ENCODE data around the gene TCL1B. TPM values are rescaled to one million over a fixed set of nuclear protein-coding genes. Genes with fewer than 3 reads are reported as not detected.

Gene TCL1B
- total RNA-seq, 1 experiment from 2014 or later = not detected

DNA sequence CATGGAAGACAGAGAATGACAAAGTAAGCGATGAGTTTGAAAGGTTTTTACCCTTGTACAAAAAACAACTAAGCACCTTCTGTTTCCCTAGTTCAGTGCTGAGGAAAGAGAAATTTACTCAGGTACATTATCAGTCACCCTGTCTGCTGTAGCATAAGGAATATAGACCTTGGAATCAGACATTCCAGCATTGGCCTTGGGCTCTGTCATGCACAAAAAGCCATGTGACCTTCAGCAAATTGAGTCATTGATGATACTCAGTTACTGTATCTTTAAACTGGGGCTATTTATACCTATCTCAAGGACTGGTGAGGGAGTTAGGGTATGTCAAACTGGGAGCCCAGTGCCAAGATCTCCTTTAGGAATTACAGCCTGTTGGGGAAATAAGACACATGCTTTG, 47.0 kb downstream of the TCL1B start:
- no peaks in the 10 kb centered on the region for H3K9me3 Mint-ChIP-seq (ENCODE audit: unreplicated experiment)
- TF ChIP-seq, protein P1, sequence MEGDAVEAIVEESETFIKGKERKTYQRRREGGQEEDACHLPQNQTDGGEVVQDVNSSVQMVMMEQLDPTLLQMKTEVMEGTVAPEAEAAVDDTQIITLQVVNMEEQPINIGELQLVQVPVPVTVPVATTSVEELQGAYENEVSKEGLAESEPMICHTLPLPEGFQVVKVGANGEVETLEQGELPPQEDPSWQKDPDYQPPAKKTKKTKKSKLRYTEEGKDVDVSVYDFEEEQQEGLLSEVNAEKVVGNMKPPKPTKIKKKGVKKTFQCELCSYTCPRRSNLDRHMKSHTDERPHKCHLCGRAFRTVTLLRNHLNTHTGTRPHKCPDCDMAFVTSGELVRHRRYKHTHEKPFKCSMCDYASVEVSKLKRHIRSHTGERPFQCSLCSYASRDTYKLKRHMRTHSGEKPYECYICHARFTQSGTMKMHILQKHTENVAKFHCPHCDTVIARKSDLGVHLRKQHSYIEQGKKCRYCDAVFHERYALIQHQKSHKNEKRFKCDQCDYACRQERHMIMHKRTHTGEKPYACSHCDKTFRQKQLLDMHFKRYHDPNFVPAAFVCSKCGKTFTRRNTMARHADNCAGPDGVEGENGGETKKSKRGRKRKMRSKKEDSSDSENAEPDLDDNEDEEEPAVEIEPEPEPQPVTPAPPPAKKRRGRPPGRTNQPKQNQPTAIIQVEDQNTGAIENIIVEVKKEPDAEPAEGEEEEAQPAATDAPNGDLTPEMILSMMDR (IDR thresholded peaks at IDR 0.05; ENCODE audit: insufficient read depth in 1 of 2, low read depth in 1 of 2, low read length in 1 of 2, severe bottlenecking in 1 of 2, unreplicated experiment in 1 of 2) = no peak
- ChIA-PET POLR2A (no interaction called here), CTCF (no interaction called here)
- no peaks in the 10 kb centered on the region for H3K27me3 ChIP-seq (replicated peaks; ENCODE audit: control insufficient read depth, insufficient read depth, low read length)
- BruUV-seq (replicated peaks) = no TSS peak
- no peak overlapping the region for H3K27ac Mint-ChIP-seq (ENCODE audit: unreplicated experiment)
- no peaks in the 10 kb centered on the region for H3K4me1 Mint-ChIP-seq (ENCODE audit: low read depth, unreplicated experiment)
- H3K36me3 ChIP-seq (ENCODE audit: control insufficient read depth, insufficient read depth, low read length) = no peaks in the 10 kb centered on the region
- H3K4me3 Mint-ChIP-seq (ENCODE audit: unreplicated experiment) = no peak overlapping the region
- H3K4me3 ChIP-seq (ENCODE audit: low read depth, low read length) = no peak overlapping the region
- H3K27me3 Mint-ChIP-seq (ENCODE audit: insufficient read depth, unreplicated experiment) = peaks cover 17% of the 10 kb centered on the region
- no peaks in the 10 kb centered on the region for H3K9me3 ChIP-seq
- DNase-seq = no peak
- H3K4me1 ChIP-seq = no peaks in the 10 kb centered on the region
- intact Hi-C loops (cut with micrococcal nuclease; ENCODE audit: unreplicated experiment) = no loop called here
- no peaks in the 10 kb centered on the region for H3K36me3 Mint-ChIP-seq (ENCODE audit: insufficient read depth, unreplicated experiment)

DNA sequence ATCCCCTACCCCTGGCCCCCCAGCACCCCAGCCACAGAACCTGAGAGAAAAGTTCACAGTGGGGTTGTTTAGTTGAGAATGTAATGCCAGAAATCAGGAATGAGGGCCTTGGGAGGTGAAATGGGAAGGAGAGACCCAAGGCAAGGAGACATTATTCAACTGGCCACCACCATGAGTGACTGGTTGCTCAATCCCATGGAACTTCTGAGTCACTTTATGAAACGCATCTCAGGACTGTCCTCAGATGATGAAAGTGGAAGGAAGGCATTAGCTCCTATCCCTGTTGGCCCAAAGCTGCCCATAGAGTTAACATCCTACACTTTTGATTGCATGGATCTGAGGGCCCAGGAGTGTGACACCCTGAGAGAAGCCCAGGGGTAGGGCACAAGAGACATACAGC, 53.1 kb downstream of the TCL1B start:
- no peak for DNase-seq
- TF ChIP-seq, protein P1 (IDR thresholded peaks at IDR 0.05; ENCODE audit: insufficient read depth in 1 of 2, low read depth in 1 of 2, low read length in 1 of 2, severe bottlenecking in 1 of 2, unreplicated experiment in 1 of 2) = no peak
- H3K36me3 Mint-ChIP-seq (ENCODE audit: insufficient read depth, unreplicated experiment) = no peaks in the 10 kb centered on the region
- no peaks in the 10 kb centered on the region for H3K36me3 ChIP-seq (ENCODE audit: control insufficient read depth, insufficient read depth, low read length)
- no peaks in the 10 kb centered on the region for H3K9me3 ChIP-seq
- ChIA-PET POLR2A (no interaction called here), CTCF (no interaction called here)
- no peak overlapping the region for H3K4me3 Mint-ChIP-seq (ENCODE audit: unreplicated experiment)
- no peaks in the 10 kb centered on the region for H3K4me1 ChIP-seq
- no peaks in the 10 kb centered on the region; the same call in 1 of the 2 replicates for H3K27me3 ChIP-seq (replicated peaks; ENCODE audit: control insufficient read depth, insufficient read depth, low read length)
- H3K4me1 Mint-ChIP-seq (ENCODE audit: low read depth, unreplicated experiment) = no peaks in the 10 kb centered on the region
- peaks cover 5% of the 10 kb centered on the region for H3K27me3 Mint-ChIP-seq (ENCODE audit: insufficient read depth, unreplicated experiment)
- BruUV-seq (replicated peaks) = no TSS peak
- H3K9me3 Mint-ChIP-seq (ENCODE audit: unreplicated experiment) = peaks cover 10% of the 10 kb centered on the region
- intact Hi-C loops (cut with micrococcal nuclease; ENCODE audit: unreplicated experiment) = no loop called here
- no peak overlapping the region for H3K4me3 ChIP-seq (ENCODE audit: low read depth, low read length)
- no peak overlapping the region for H3K27ac Mint-ChIP-seq (ENCODE audit: unreplicated experiment)

DNA sequence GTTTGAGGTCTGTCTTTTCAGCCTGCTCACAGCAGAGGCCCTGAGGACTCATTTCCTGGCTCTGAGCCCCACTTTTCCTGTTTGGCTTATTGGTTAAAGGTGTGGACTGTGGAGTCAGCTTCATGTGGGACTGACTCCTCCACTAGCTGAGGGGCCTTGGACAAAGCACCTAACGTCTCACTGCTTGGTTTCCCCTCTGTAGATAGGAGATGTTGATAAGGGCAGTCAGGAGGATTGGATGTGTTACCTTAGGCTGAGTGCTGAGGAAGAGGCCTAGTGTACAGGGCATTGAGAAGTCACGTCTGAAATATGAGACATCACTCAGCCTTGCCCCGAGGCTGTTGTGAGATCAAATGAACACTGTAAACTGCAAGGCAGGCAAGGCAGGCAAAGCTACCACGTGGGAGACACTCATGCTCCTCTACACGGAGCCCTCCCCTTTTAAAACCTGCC, 54.8 kb downstream of the TCL1B start:
- intact Hi-C loops (cut with micrococcal nuclease; ENCODE audit: unreplicated experiment) = no loop called here
- BruUV-seq (replicated peaks) = no TSS peak
- CTCF ChIA-PET = no interaction called here
- Mint-ChIP-seq H3K4me3 (ENCODE audit: unreplicated experiment) (no peak overlapping the region), H3K27me3 (ENCODE audit: insufficient read depth, unreplicated experiment) (peaks cover 5% of the 10 kb centered on the region), H3K27ac (ENCODE audit: unreplicated experiment) (no peak overlapping the region), H3K36me3 (ENCODE audit: insufficient read depth, unreplicated experiment) (no peaks in the 10 kb centered on the region), H3K4me1 (ENCODE audit: low read depth, unreplicated experiment) (no peaks in the 10 kb centered on the region), H3K9me3 (ENCODE audit: unreplicated experiment) (peaks cover 10% of the 10 kb centered on the region)
- Histone ChIP-seq H3K36me3 (ENCODE audit: control insufficient read depth, insufficient read depth, low read length) (no peaks in the 10 kb centered on the region), H3K4me1 (no peaks in the 10 kb centered on the region), H3K27me3 (replicated peaks; ENCODE audit: control insufficient read depth, insufficient read depth, low read length) (no peaks in the 10 kb centered on the region; the same call in 1 of the 2 replicates), H3K4me3 (ENCODE audit: low read depth, low read length) (no peak overlapping the region), H3K9me3 (no peaks in the 10 kb centered on the region)
- peak in 1 of 2 experiments; percentile 54 for DNase-seq
- TF ChIP-seq, protein P1 (IDR thresholded peaks at IDR 0.05; ENCODE audit: insufficient read depth in 1 of 2, low read depth in 1 of 2, low read length in 1 of 2, severe bottlenecking in 1 of 2, unreplicated experiment in 1 of 2) = no peak
- POLR2A ChIA-PET = no interaction called here
